IMR-90 (cell line): Measurements from ENCODE around the gene FFAR3. TPM values are rescaled to one million over a fixed set of nuclear protein-coding genes. Genes with fewer than 3 reads are reported as not detected.

Experiments
- ATAC-seq: fragments of 200-7000 bp; cut with Tn5 transposase; 2 replicates; pipeline ENCODE4 v1.9.1; 2020; ENCODE audit warnings: low read depth, mild to moderate bottlenecking, moderate library complexity
- BruUV-seq: library from RNA; stranded (reverse); fragments of 400-500 nt; replicated peaks from 2 replicates; lab custom pipeline; 2021; lab: Mats Ljungman, UMichigan
- CTCF ChIA-PET: fragments of 300-600 bp; formaldehyde crosslinking; extraction: SDS; loops from one replicate; lab custom pipeline; 2021; ENCODE audit warnings: antibody characterized with exemption; lab: Yijun Ruan, JAX
- POLR2A ChIA-PET: fragments of 300-600 bp; sonication (Branson Sonifier 250); formaldehyde crosslinking; loops from one replicate; lab custom pipeline; 2022; ENCODE audit warnings: antibody characterized with exemption; ENCODE audit not compliant: unreplicated experiment; lab: Charles Lee
- DNase-seq: peaks from one replicate; pipeline ENCODE4 v3.0.0; 2013
- H2AFZ ChIP-seq: replicated peaks from 2 replicates; pipeline ENCODE3; 2013; ENCODE audit warnings: low read length, mild to moderate bottlenecking; ENCODE audit not compliant: poor library complexity
- H2AK5ac ChIP-seq: 2 replicates; pipeline ENCODE4 v1.6.1; 2013; ENCODE audit warnings: low read depth, low read length, inconsistent platforms
- H2AK9ac ChIP-seq: replicated peaks from 2 replicates; pipeline ENCODE3; 2013; ENCODE audit warnings: mild to moderate bottlenecking, low read depth, low read length, moderate library complexity; ENCODE audit not compliant: poor library complexity
- H2BK120ac ChIP-seq: 2 replicates; pipeline ENCODE4 v1.6.1; 2013; ENCODE audit warnings: low read depth, low read length, inconsistent platforms
- H2BK15ac ChIP-seq: 3 replicates; pipeline ENCODE4 v1.6.1; 2013; ENCODE audit warnings: low read depth, low read length, inconsistent platforms
- H2BK20ac ChIP-seq: 2 replicates; pipeline ENCODE4 v1.6.1; 2013; ENCODE audit warnings: low read depth, mild to moderate bottlenecking, inconsistent platforms, low read length, moderate library complexity
- H2BK5ac ChIP-seq: 2 replicates; pipeline ENCODE4 v1.6.1; 2013; ENCODE audit warnings: mild to moderate bottlenecking, low read depth, low read length, inconsistent platforms; ENCODE audit not compliant: poor library complexity, severe bottlenecking
- H3K14ac ChIP-seq: replicated peaks from 2 replicates; pipeline ENCODE4 v1.6.1; 2013; ENCODE audit warnings: low read depth, low read length, inconsistent platforms
- H3K18ac ChIP-seq: 2 replicates; pipeline ENCODE4 v1.6.1; 2013; ENCODE audit warnings: low read depth, low read length, control low read depth
- H3K23ac ChIP-seq: 2 replicates; pipeline ENCODE4 v1.6.1; 2013; ENCODE audit warnings: low read depth, low read length, inconsistent platforms
- H3K27ac ChIP-seq: 2 replicates; pipeline ENCODE4 v1.5.1; 2013; ENCODE audit warnings: mild to moderate bottlenecking, control low read depth, low read length; ENCODE audit not compliant: insufficient read depth
- H3K27me3 ChIP-seq: 2 replicates; pipeline ENCODE4 v1.6.1; 2013; ENCODE audit warnings: low read length; ENCODE audit not compliant: control insufficient read depth, insufficient read depth
- H3K36me3 ChIP-seq: 2 replicates; pipeline ENCODE4 v1.6.1; 2013; ENCODE audit warnings: low read length, mixed read lengths; ENCODE audit not compliant: control insufficient read depth, insufficient read depth
- H3K4ac ChIP-seq: 2 replicates; pipeline ENCODE4 v1.6.1; 2013; ENCODE audit warnings: low read depth, low read length, inconsistent platforms
- H3K4me1 ChIP-seq: 2 replicates; pipeline ENCODE4 v1.6.1; 2013; ENCODE audit warnings: low read length, mixed read lengths; ENCODE audit not compliant: control insufficient read depth, insufficient read depth
- H3K4me2 ChIP-seq: 2 replicates; pipeline ENCODE4 v1.6.1; 2013; ENCODE audit warnings: low read depth, mild to moderate bottlenecking, control low read depth, low read length, moderate library complexity
- H3K4me3 ChIP-seq: 2 replicates; pipeline ENCODE4 v1.5.1; 2013; ENCODE audit warnings: low read depth, mild to moderate bottlenecking, control low read depth, low read length, moderate library complexity; ENCODE audit not compliant: insufficient read depth
- H3K56ac ChIP-seq: 2 replicates; pipeline ENCODE4 v1.6.1; 2013; ENCODE audit warnings: low read length, inconsistent platforms; ENCODE audit not compliant: insufficient read depth; ENCODE audit errors: extremely low read depth
- H3K79me1 ChIP-seq, 2 experiments: 2 replicates each; pipeline ENCODE4 v1.6.1; 2013; ENCODE audit warnings: low read length in 2 of 2, inconsistent platforms in 1 of 2, low read depth in 1 of 2
- H3K9ac ChIP-seq: 2 replicates; pipeline ENCODE4 v1.6.1; 2013; ENCODE audit warnings: low read depth, low read length, control low read depth
- H3K9me1 ChIP-seq: 2 replicates; pipeline ENCODE4 v1.6.1; 2013; ENCODE audit warnings: low read length, inconsistent platforms; ENCODE audit not compliant: insufficient read depth
- H3K9me3 ChIP-seq: 2 replicates; pipeline ENCODE4 v1.6.1; 2013; ENCODE audit warnings: low read length; ENCODE audit not compliant: control insufficient read depth, insufficient read depth
- H4K20me1 ChIP-seq: 2 replicates; pipeline ENCODE4 v1.6.1; 2013; ENCODE audit warnings: low read length, inconsistent platforms; ENCODE audit not compliant: insufficient read depth
- H4K5ac ChIP-seq: 2 replicates; pipeline ENCODE4 v1.6.1; 2013; ENCODE audit warnings: mild to moderate bottlenecking, low read depth, low read length, control low read depth
- H4K8ac ChIP-seq, 2 experiments: 2 replicates each; pipeline ENCODE4 v1.6.1; 2013; ENCODE audit warnings: low read depth in 2 of 2, low read length in 2 of 2, control low read depth in 1 of 2, inconsistent platforms in 1 of 2
- H4K91ac ChIP-seq: 2 replicates; pipeline ENCODE4 v1.6.1; 2013; ENCODE audit warnings: low read depth, low read length, inconsistent platforms; ENCODE audit not compliant: insufficient read depth
- CHD1 ChIP-seq: IDR thresholded peaks from 2 replicates; pipeline ENCODE4 v1.6.1; 2012; ENCODE audit warnings: low read depth, low read length, improper control_type of control experiment
- FOS ChIP-seq: fragments of 150-350 bp; IDR thresholded peaks from 2 replicates; pipeline ENCODE4 v1.6.1; 2016; ENCODE audit warnings: low read depth, low read length
- MAZ ChIP-seq: IDR thresholded peaks from 2 replicates; pipeline ENCODE4 v1.6.1; 2012; ENCODE audit warnings: low read depth, mild to moderate bottlenecking, low read length, improper control_type of control experiment, moderate library complexity, borderline replicate concordance
- POLR2A ChIP-seq: IDR thresholded peaks from 2 replicates; pipeline ENCODE4 v1.6.1; 2012; ENCODE audit warnings: mild to moderate bottlenecking, low read depth, low read length
- RCOR1 ChIP-seq: IDR thresholded peaks from 2 replicates; pipeline ENCODE4 v1.6.1; 2012; ENCODE audit warnings: mild to moderate bottlenecking, low read length, improper control_type of control experiment; ENCODE audit not compliant: insufficient replicate concordance
- WGBS, 2 experiments: methylation state at CpG; one replicate each; pipeline versions ENCODE4 v1.1.5 to v1.1.7; 2013; ENCODE audit warnings: missing lambda C conversion rate in 2 of 2; ENCODE audit not compliant: insufficient read length in 1 of 2; ENCODE audit errors: extremely low coverage in 2 of 2; 5-methylcytosine and 5-hydroxymethylcytosine counted together
- dilution Hi-C: fragments of 300-500 bp; cut with HindIII; formaldehyde crosslinking; loops from one replicate; pipeline ENCODE4 v1.14.3; 2018; ENCODE audit warnings: low sequenced_read_pairs; ENCODE audit not compliant: unreplicated experiment
- in situ Hi-C: fragments of 300-500 bp; cut with MboI; formaldehyde crosslinking; loops from 3 replicates; pipeline ENCODE4 v1.14.3; 2019; ENCODE audit warnings: low sequenced_read_pairs, inconsistent platforms, mixed read lengths
- intact Hi-C: fragments of 100-400 bp; cut with micrococcal nuclease; formaldehyde crosslinking; loops from 2 replicates; pipeline ENCODE4 v1.10.0; 2022
- polyA plus RNA-seq, 3 experiments: library from polyadenylated mRNA; depleted of rRNA; stranded (reverse); fragments of >200 nt; gene quantifications; 2 replicates each; pipeline ENCODE4 v1.2.3, GENCODE V29; 2012; ENCODE audit warnings: low replicate concordance in 1 of 3
- total RNA-seq: library from RNA; depleted of rRNA; stranded (reverse); fragments of >200 nt; gene quantifications from 2 replicates; pipeline ENCODE4 v1.2.3, GENCODE V29; 2012
- TF ChIP-seq, protein P1 (sequence below): fragments of 150-350 bp; IDR thresholded peaks from 2 replicates; pipeline ENCODE4 v1.6.1; 2016; ENCODE audit warnings: low read depth, mild to moderate bottlenecking, low read length, moderate library complexity, borderline replicate concordance

Gene FFAR3
- total and polyA plus RNA-seq, 2 of the 4 experiments (the other 2 are of a cell fraction), result not detected

DNA sequence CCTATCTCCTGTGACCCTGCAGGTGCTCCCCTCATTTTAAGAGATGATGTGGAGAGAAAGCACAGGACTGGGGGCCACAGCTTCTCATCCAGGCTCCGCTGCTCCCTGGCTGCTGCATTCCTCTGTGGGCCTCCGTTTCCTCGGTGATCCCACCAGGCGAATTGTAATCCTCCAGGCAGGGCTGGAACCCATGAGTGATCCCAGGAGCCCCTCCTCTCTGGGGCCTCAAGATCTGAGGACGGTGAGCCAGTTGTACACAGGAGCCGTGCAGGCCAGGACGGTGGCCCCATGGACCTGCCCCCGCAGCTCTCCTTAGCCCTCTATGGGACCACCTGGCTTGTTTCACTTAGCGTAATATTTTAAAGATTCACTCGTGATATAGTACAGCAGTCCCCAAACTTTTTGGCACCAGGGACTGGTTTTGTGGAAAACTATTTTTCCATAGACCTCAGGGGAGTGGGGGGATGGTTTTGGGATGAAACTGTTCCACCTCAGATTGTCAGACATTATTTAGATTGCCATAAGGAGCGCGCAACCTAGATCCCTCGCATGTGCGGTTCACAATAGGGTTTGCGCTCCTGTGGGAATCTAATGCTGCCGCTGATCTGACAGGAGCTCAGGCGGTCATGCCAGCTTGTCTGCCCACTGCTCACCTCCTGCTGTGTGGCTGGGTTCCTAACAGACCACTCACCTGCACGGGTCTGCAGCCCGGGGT is 5.6 kb downstream of the FFAR3 start:
- ChIA-PET POLR2A (no interaction called here), CTCF (interaction anchor here (1.0 kb wide), 1 partner anchor 11 kb away, joined by 3 read pairs; no protein-coding TSS in a partner anchor)
- Histone ChIP-seq H3K4me1 (no peaks in the 10 kb centered on the region), H3K36me3 (no peaks in the 10 kb centered on the region), H3K4me3 (no peak overlapping the region), H2BK120ac (no peak overlapping the region), H3K79me1 (no peaks in the 10 kb centered on the region), H4K20me1 (no peaks in the 10 kb centered on the region), H2BK5ac (no peak overlapping the region), H4K5ac (no peak overlapping the region), H3K56ac (no peak overlapping the region), H4K91ac (no peak overlapping the region), H3K27me3 (peaks cover 8% of the 10 kb centered on the region), H3K27ac (no peak overlapping the region), H3K23ac (no peak overlapping the region), H2AFZ (no peak overlapping the region), H3K4me2 (no peak overlapping the region), H3K9ac (no peak overlapping the region), H2AK9ac (no peak overlapping the region), H2AK5ac (no peak overlapping the region), H3K4ac (no peak overlapping the region), H2BK20ac (no peak overlapping the region), H2BK15ac (no peak overlapping the region), H3K9me3 (no peaks in the 10 kb centered on the region), H3K14ac (no peak overlapping the region), H3K9me1 (no peaks in the 10 kb centered on the region), H4K8ac (no peak overlapping the region), H3K18ac (no peak overlapping the region)
- intact Hi-C loops, result no loop called here
- no TSS peak for BruUV-seq
- dilution Hi-C loops, result no loop called here
- ATAC-seq (no peak), DNase-seq (no peak)
- in situ Hi-C loops, result no loop called here
- no peak for TF ChIP-seq POLR2A
- no peak for TF ChIP-seq MAZ
- TF ChIP-seq, protein P1, sequence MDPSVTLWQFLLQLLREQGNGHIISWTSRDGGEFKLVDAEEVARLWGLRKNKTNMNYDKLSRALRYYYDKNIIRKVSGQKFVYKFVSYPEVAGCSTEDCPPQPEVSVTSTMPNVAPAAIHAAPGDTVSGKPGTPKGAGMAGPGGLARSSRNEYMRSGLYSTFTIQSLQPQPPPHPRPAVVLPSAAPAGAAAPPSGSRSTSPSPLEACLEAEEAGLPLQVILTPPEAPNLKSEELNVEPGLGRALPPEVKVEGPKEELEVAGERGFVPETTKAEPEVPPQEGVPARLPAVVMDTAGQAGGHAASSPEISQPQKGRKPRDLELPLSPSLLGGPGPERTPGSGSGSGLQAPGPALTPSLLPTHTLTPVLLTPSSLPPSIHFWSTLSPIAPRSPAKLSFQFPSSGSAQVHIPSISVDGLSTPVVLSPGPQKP, result no peak
- no peak for TF ChIP-seq CHD1
- TF ChIP-seq FOS, result no peak
- TF ChIP-seq RCOR1, result no peak
- WGBS, 2 experiments, result 83% methylated on average over 4 of the region's 19 CpGs; no CpG with 5 or more reads in 1 of the 2 experiments
